ENCODE measurements around the gene RHAG. TPM values are rescaled to one million over a fixed set of nuclear protein-coding genes. Genes with fewer than 3 reads are reported as not detected.

RHAG gene
- polyA plus RNA-seq, 1 donor = 1.3 TPM

GRCh38 chr6:49653942-49654341 is 17.3 kb upstream of the RHAG start:
- WGBS (ENCODE audit: insufficient coverage, low lambda C conversion rate) = 100% methylated on average over 1 of the region's 1 CpG
- no peak overlapping the region for H3K27ac ChIP-seq (ENCODE audit: low read length)
- no peak overlapping the region for H3K4me3 ChIP-seq (ENCODE audit: low read length)
- no peaks in the 10 kb centered on the region for H3K36me3 ChIP-seq (ENCODE audit: control insufficient read depth, insufficient read depth, low read length)
- no peaks in the 10 kb centered on the region for H3K4me1 ChIP-seq (ENCODE audit: control insufficient read depth, insufficient read depth, low read length)
- no peaks in the 10 kb centered on the region for H3K27me3 ChIP-seq (ENCODE audit: control insufficient read depth, insufficient read depth, low read length)
- H3K9me3 ChIP-seq (ENCODE audit: control insufficient read depth, low read depth, low read length) = no peaks in the 10 kb centered on the region
- no peak for DNase-seq

- Histone ChIP-seq H3K4me1 (ENCODE audit: control insufficient read depth, insufficient read depth, low read length) (no peaks in the 10 kb centered on the region), H3K27me3 (ENCODE audit: control insufficient read depth, insufficient read depth, low read length) (no peaks in the 10 kb centered on the region), H3K36me3 (ENCODE audit: control insufficient read depth, insufficient read depth, low read length) (no peaks in the 10 kb centered on the region), H3K9me3 (ENCODE audit: control insufficient read depth, low read depth, low read length) (no peaks in the 10 kb centered on the region), H3K4me3 (ENCODE audit: low read length) (no peak overlapping the region), H3K27ac (ENCODE audit: low read length) (no peak overlapping the region)
- DNase-seq = peak; percentile 9 to 27
- WGBS (ENCODE audit: insufficient coverage, low lambda C conversion rate) = 100% methylated on average over 1 of the region's 2 CpGs
Measured at GRCh38 chr6:49653438-49653837, 16.8 kb upstream of the RHAG start.

- Histone ChIP-seq H3K4me1 (ENCODE audit: control insufficient read depth, insufficient read depth, low read length) (no peaks in the 10 kb centered on the region), H3K4me3 (ENCODE audit: low read length) (no peak overlapping the region), H3K27me3 (ENCODE audit: control insufficient read depth, insufficient read depth, low read length) (no peaks in the 10 kb centered on the region), H3K36me3 (ENCODE audit: control insufficient read depth, insufficient read depth, low read length) (no peaks in the 10 kb centered on the region), H3K9me3 (ENCODE audit: control insufficient read depth, low read depth, low read length) (no peaks in the 10 kb centered on the region), H3K27ac (ENCODE audit: low read length) (no peak overlapping the region)
- DNase-seq = no peak
- WGBS (ENCODE audit: insufficient coverage, low lambda C conversion rate) = no CpG with 5 or more reads among the region's 2 CpGs
Measured at GRCh38 chr6:49651239-49651638, 14.6 kb upstream of the RHAG start.

- Histone ChIP-seq H3K27ac (ENCODE audit: low read length) (no peak overlapping the region), H3K9me3 (ENCODE audit: control insufficient read depth, low read depth, low read length) (no peaks in the 10 kb centered on the region), H3K4me3 (ENCODE audit: low read length) (no peak overlapping the region), H3K27me3 (ENCODE audit: control insufficient read depth, insufficient read depth, low read length) (no peaks in the 10 kb centered on the region), H3K36me3 (ENCODE audit: control insufficient read depth, insufficient read depth, low read length) (no peaks in the 10 kb centered on the region), H3K4me1 (ENCODE audit: control insufficient read depth, insufficient read depth, low read length) (no peaks in the 10 kb centered on the region)
- 82% methylated on average over 1 of the region's 1 CpG for WGBS (ENCODE audit: insufficient coverage, low lambda C conversion rate)
- no peak for DNase-seq
Measured at GRCh38 chr6:49649988-49650387, 13.3 kb upstream of the RHAG start.

GRCh38 chr6:49648036-49648435 is 11.4 kb upstream of the RHAG start:
- Histone ChIP-seq H3K27me3 (ENCODE audit: control insufficient read depth, insufficient read depth, low read length) (no peaks in the 10 kb centered on the region), H3K27ac (ENCODE audit: low read length) (no peak overlapping the region), H3K4me1 (ENCODE audit: control insufficient read depth, insufficient read depth, low read length) (no peaks in the 10 kb centered on the region), H3K36me3 (ENCODE audit: control insufficient read depth, insufficient read depth, low read length) (no peaks in the 10 kb centered on the region), H3K9me3 (ENCODE audit: control insufficient read depth, low read depth, low read length) (no peaks in the 10 kb centered on the region), H3K4me3 (ENCODE audit: low read length) (no peak overlapping the region)
- no peak for DNase-seq

GRCh38 chr6:49647476-49647875 is 10.8 kb upstream of the RHAG start:
- H3K27ac ChIP-seq (ENCODE audit: low read length) = no peak overlapping the region
- no peaks in the 10 kb centered on the region for H3K4me1 ChIP-seq (ENCODE audit: control insufficient read depth, insufficient read depth, low read length)
- H3K4me3 ChIP-seq (ENCODE audit: low read length) = no peak overlapping the region
- WGBS (ENCODE audit: insufficient coverage, low lambda C conversion rate) = 100% methylated on average over 1 of the region's 2 CpGs
- no peak for DNase-seq
- H3K36me3 ChIP-seq (ENCODE audit: control insufficient read depth, insufficient read depth, low read length) = no peaks in the 10 kb centered on the region
- no peaks in the 10 kb centered on the region for H3K9me3 ChIP-seq (ENCODE audit: control insufficient read depth, low read depth, low read length)
- H3K27me3 ChIP-seq (ENCODE audit: control insufficient read depth, insufficient read depth, low read length) = no peaks in the 10 kb centered on the region

- WGBS (ENCODE audit: insufficient coverage, low lambda C conversion rate) = 96% methylated on average over 3 of the region's 4 CpGs
- no peak overlapping the region for H3K27ac ChIP-seq (ENCODE audit: low read length)
- H3K9me3 ChIP-seq (ENCODE audit: control insufficient read depth, low read depth, low read length) = no peaks in the 10 kb centered on the region
- H3K4me3 ChIP-seq (ENCODE audit: low read length) = no peak overlapping the region
- no peak for DNase-seq
- no peaks in the 10 kb centered on the region for H3K4me1 ChIP-seq (ENCODE audit: control insufficient read depth, insufficient read depth, low read length)
- H3K36me3 ChIP-seq (ENCODE audit: control insufficient read depth, insufficient read depth, low read length) = no peaks in the 10 kb centered on the region
- H3K27me3 ChIP-seq (ENCODE audit: control insufficient read depth, insufficient read depth, low read length) = no peaks in the 10 kb centered on the region
Measured at GRCh38 chr6:49646942-49647341, 10.3 kb upstream of the RHAG start.

GRCh38 chr6:49646130-49646824 is 9.6 kb upstream of the RHAG start:
- Histone ChIP-seq H3K4me3 (ENCODE audit: low read length) (no peak overlapping the region), H3K36me3 (ENCODE audit: control insufficient read depth, insufficient read depth, low read length) (no peaks in the 10 kb centered on the region), H3K9me3 (ENCODE audit: control insufficient read depth, low read depth, low read length) (no peaks in the 10 kb centered on the region), H3K4me1 (ENCODE audit: control insufficient read depth, insufficient read depth, low read length) (no peaks in the 10 kb centered on the region), H3K27me3 (ENCODE audit: control insufficient read depth, insufficient read depth, low read length) (no peaks in the 10 kb centered on the region), H3K27ac (ENCODE audit: low read length) (no peak overlapping the region)
- no peak for DNase-seq
- WGBS (ENCODE audit: insufficient coverage, low lambda C conversion rate) = 100% methylated on average over 1 of the region's 3 CpGs

GRCh38 chr6:49645139-49645538 is 8.5 kb upstream of the RHAG start:
- no peaks in the 10 kb centered on the region for H3K36me3 ChIP-seq (ENCODE audit: control insufficient read depth, insufficient read depth, low read length)
- H3K27me3 ChIP-seq (ENCODE audit: control insufficient read depth, insufficient read depth, low read length) = no peaks in the 10 kb centered on the region
- no peaks in the 10 kb centered on the region for H3K9me3 ChIP-seq (ENCODE audit: control insufficient read depth, low read depth, low read length)
- H3K4me1 ChIP-seq (ENCODE audit: control insufficient read depth, insufficient read depth, low read length) = no peaks in the 10 kb centered on the region
- H3K27ac ChIP-seq (ENCODE audit: low read length) = no peak overlapping the region
- WGBS (ENCODE audit: insufficient coverage, low lambda C conversion rate) = 90% methylated on average over 2 of the region's 3 CpGs
- no peak for DNase-seq
- no peak overlapping the region for H3K4me3 ChIP-seq (ENCODE audit: low read length)

GRCh38 chr6:49639177-49639817 is 2.7 kb upstream of the RHAG start:
- no peak for DNase-seq

GRCh38 chr6:49637350-49637731 is 702 bp upstream of the RHAG start:
- no peak overlapping the region for H3K27ac ChIP-seq (ENCODE audit: low read length)
- H3K4me3 ChIP-seq (ENCODE audit: low read length) = no peak overlapping the region
- WGBS (ENCODE audit: insufficient coverage, low lambda C conversion rate) = 86% methylated on average over 2 of the region's 3 CpGs
- no peaks in the 10 kb centered on the region for H3K27me3 ChIP-seq (ENCODE audit: control insufficient read depth, insufficient read depth, low read length)
- H3K36me3 ChIP-seq (ENCODE audit: control insufficient read depth, insufficient read depth, low read length) = no peaks in the 10 kb centered on the region
- no peak for DNase-seq
- H3K9me3 ChIP-seq (ENCODE audit: control insufficient read depth, low read depth, low read length) = no peaks in the 10 kb centered on the region
- H3K4me1 ChIP-seq (ENCODE audit: control insufficient read depth, insufficient read depth, low read length) = no peaks in the 10 kb centered on the region

More at GRCh38 chr6:49639177-49639817, 2.7 kb upstream of the RHAG start:
- H3K36me3 ChIP-seq (ENCODE audit: control insufficient read depth, insufficient read depth, low read length) = no peaks in the 10 kb centered on the region
- WGBS (ENCODE audit: insufficient coverage, low lambda C conversion rate) = no CpG with 5 or more reads among the region's 5 CpGs
- no peak overlapping the region for H3K4me3 ChIP-seq (ENCODE audit: low read length)
- no peaks in the 10 kb centered on the region for H3K9me3 ChIP-seq (ENCODE audit: control insufficient read depth, low read depth, low read length)
- no peaks in the 10 kb centered on the region for H3K27me3 ChIP-seq (ENCODE audit: control insufficient read depth, insufficient read depth, low read length)
- no peaks in the 10 kb centered on the region for H3K4me1 ChIP-seq (ENCODE audit: control insufficient read depth, insufficient read depth, low read length)
- no peak overlapping the region for H3K27ac ChIP-seq (ENCODE audit: low read length)
